K562 (cell line): ENCODE data around the gene MACROH2A2. TPM values are rescaled to one million over a fixed set of nuclear protein-coding genes. Genes with fewer than 3 reads are reported as not detected.

Source experiments
- CBFA2T2 ChIP-seq: fragments of 450-650 bp; conservative IDR thresholded peaks from 2 replicates; pipeline ENCODE4 v1.6.1; 2017; ENCODE audit warnings: mild to moderate bottlenecking
- EGR1 ChIP-seq: fragments of 450-650 bp; conservative IDR thresholded peaks from 2 replicates; pipeline ENCODE4 v1.6.1; 2017; ENCODE audit warnings: mild to moderate bottlenecking
- MGA ChIP-seq: fragments of 450-650 bp; IDR thresholded peaks from 2 replicates; pipeline ENCODE4 v1.6.1; 2016; ENCODE audit warnings: mild to moderate bottlenecking, moderate library complexity
- NFIX ChIP-seq: fragments of 250-450 bp; sonication (Bioruptor Pico); IDR thresholded peaks from 2 replicates; pipeline ENCODE4 v1.4.0; 2020; ENCODE audit warnings: low read depth, mild to moderate bottlenecking, moderate library complexity
- TRIM24 ChIP-seq, 2 experiments: fragments of 450-650 bp; IDR thresholded peaks; 2 replicates each; pipeline ENCODE4 v1.6.1; 2016
- TRIM25 ChIP-seq: fragments of 450-650 bp; IDR thresholded peaks from 2 replicates; pipeline ENCODE4 v1.7.0; 2016; ENCODE audit warnings: borderline replicate concordance
- ZNF134 ChIP-seq: fragments of 250-450 bp; sonication (Bioruptor Pico); conservative IDR thresholded peaks from 2 replicates; pipeline ENCODE4 v1.4.0; 2020
- ZNF668 ChIP-seq: fragments of 250-450 bp; sonication (Bioruptor Pico); IDR thresholded peaks from 2 replicates; pipeline ENCODE4 v1.8.0; 2022; ENCODE audit warnings: mild to moderate bottlenecking, inconsistent platforms
- ZNF766 ChIP-seq: fragments of 200-800 bp; sonication (Bioruptor generic); conservative IDR thresholded peaks from 2 replicates; pipeline ENCODE4 v1.6.1; 2016; ENCODE audit warnings: missing genetic modification characterization, missing compliant biosample characterization
- polyA plus RNA-seq, 8 experiments: library from polyadenylated mRNA; depleted of rRNA in 4 of 8; stranded (reverse) in 5 of 8; unstranded in 3 of 8; fragments of >200 nt; fragmentation: Nextera tagmentation in 2 of 8; fragmentation: Illumina TruSeq in 1 of 8; extraction: Ambion mirVana in 2 of 8; extraction: Trizol in 1 of 8; gene quantifications; 2 replicates each; pipeline versions ENCODE4 v1.2.1 to v1.2.3, GENCODE V29; 2011 to 2014; ENCODE audit warnings: inconsistent platforms in 1 of 8, missing spikeins in 1 of 8
- total RNA-seq, 7 experiments: library from RNA; depleted of rRNA in 6 of 7; stranded (reverse); fragments of >200 nt in 6 of 7; fragmentation: Illumina TruSeq in 2 of 7; extraction: Trizol in 2 of 7; gene quantifications; 2 replicates each; pipeline versions ENCODE4 v1.2.1 to v1.2.3, GENCODE V29; 2011 to 2021; ENCODE audit warnings: low replicate concordance in 1 of 7
- TF ChIP-seq, protein P1 (sequence below): fragments of 450-650 bp; IDR thresholded peaks from 2 replicates; pipeline ENCODE4 v1.6.1; 2018; ENCODE audit warnings: mild to moderate bottlenecking, low read depth; ENCODE audit not compliant: partially characterized antibody
- TF ChIP-seq, protein P2 (sequence below): sonication (generic); IDR thresholded peaks from 2 replicates; pipeline ENCODE4 v1.6.1; 2016

MACROH2A2 gene
- total and polyA plus RNA-seq, 9 of the 15 experiments (the other 6 are each of a cell fraction or from before 2014, with no cell fraction given) = 0.07 TPM; not detected in 8

DNA sequence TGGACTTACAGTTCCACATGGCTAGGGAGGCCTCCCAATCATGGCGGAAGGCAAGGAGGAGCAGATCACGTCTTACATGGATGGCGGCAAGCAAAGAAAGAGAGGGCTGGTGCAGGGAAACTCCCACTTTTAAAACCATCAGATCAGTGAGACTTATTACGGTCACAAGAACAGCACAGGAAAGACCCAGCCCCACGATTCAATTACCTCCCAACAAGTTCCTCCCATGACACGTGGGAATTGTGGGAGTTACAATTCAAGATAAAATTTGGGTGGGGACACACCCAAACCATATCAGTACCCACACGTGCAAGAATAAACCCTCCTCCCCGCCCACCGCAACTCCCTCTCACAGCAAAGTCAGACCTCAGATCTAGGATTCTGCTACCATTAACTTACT, 84.5 kb downstream of the MACROH2A2 start (continued):
- TF ChIP-seq, protein P1, sequence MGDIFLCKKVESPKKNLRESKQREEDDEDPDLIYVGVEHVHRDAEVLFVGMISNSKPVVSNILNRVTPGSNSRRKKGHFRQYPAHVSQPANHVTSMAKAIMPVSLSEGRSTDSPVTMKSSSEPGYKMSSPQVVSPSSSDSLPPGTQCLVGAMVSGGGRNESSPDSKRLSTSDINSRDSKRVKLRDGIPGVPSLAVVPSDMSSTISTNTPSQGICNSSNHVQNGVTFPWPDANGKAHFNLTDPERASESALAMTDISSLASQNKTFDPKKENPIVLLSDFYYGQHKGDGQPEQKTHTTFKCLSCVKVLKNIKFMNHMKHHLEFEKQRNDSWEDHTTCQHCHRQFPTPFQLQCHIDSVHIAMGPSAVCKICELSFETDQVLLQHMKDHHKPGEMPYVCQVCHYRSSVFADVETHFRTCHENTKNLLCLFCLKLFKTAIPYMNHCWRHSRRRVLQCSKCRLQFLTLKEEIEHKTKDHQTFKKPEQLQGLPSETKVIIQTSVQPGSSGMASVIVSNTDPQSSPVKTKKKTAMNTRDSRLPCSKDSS = peak; percentile 39
- TF ChIP-seq TRIM25 (no peak), ZNF134 (CRISPR knock-in tag) (no peak), MGA (0 out of 2 replicates have a peak, but pooled peaks have one; percentile 13), CBFA2T2 (peak; percentile 32; the same call in 1 of the 2 replicates), NFIX (CRISPR knock-in tag) (no peak), ZNF766 (CRISPR knock-in tag) (no peak), TRIM24 (IDR thresholded peaks at IDR 0.05) (peak; percentile 71 to 79), EGR1 (0 out of 2 replicates have a peak, but pooled peaks have one; percentile 18), ZNF668 (CRISPR knock-in tag) (no peak)
- TF ChIP-seq, protein P2, sequence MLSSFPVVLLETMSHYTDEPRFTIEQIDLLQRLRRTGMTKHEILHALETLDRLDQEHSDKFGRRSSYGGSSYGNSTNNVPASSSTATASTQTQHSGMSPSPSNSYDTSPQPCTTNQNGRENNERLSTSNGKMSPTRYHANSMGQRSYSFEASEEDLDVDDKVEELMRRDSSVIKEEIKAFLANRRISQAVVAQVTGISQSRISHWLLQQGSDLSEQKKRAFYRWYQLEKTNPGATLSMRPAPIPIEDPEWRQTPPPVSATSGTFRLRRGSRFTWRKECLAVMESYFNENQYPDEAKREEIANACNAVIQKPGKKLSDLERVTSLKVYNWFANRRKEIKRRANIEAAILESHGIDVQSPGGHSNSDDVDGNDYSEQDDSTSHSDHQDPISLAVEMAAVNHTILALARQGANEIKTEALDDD = peak; percentile 61; the same call in 1 of the 2 replicates
